Liver (tissue), 9 donors: ENCODE data around the gene RASGRF2. TPM values are rescaled to one million over a fixed set of nuclear protein-coding genes. Genes with fewer than 3 reads are reported as not detected.

Experiments used
- DNase-seq: peaks from one replicate; pipeline ENCODE4 v3.0.0-alpha.2; 2017; ENCODE audit warnings: low spot score
- H3K27ac ChIP-seq, 2 donors: one replicate each; pipeline ENCODE4 v1.7.0; 2013; ENCODE audit warnings: inconsistent platforms in 2 of 2, low read length in 2 of 2, control low read depth in 1 of 2, low read depth in 1 of 2, mild to moderate bottlenecking in 1 of 2
- H3K27me3 ChIP-seq, 4 donors: one replicate each; pipeline versions ENCODE4 v1.6.1 to v1.7.0; 2013; ENCODE audit warnings: low read length in 3 of 4, inconsistent platforms in 1 of 4, mild to moderate bottlenecking in 1 of 4, moderate library complexity in 1 of 4; ENCODE audit not compliant: control insufficient read depth in 4 of 4, insufficient read depth in 4 of 4
- H3K36me3 ChIP-seq, 4 donors: one replicate each; pipeline versions ENCODE4 v1.6.1 to v1.7.0; 2013; ENCODE audit warnings: low read length in 3 of 4, mild to moderate bottlenecking in 3 of 4, low read depth in 1 of 4, moderate library complexity in 1 of 4; ENCODE audit not compliant: control insufficient read depth in 4 of 4, insufficient read depth in 3 of 4
- H3K4me1 ChIP-seq, 4 donors: one replicate each; pipeline versions ENCODE4 v1.6.1 to v1.7.0; 2013; ENCODE audit warnings: low read length in 3 of 4, mild to moderate bottlenecking in 3 of 4, moderate library complexity in 1 of 4; ENCODE audit not compliant: control insufficient read depth in 4 of 4, insufficient read depth in 4 of 4
- H3K4me3 ChIP-seq, 3 donors: one replicate each; pipeline versions ENCODE4 v1.6.1 to v1.7.0; 2013; ENCODE audit warnings: low read length in 3 of 3, control low read depth in 1 of 3, low read depth in 1 of 3, mild to moderate bottlenecking in 1 of 3
- H3K9ac ChIP-seq, 2 donors: one replicate each; pipeline ENCODE4 v1.7.0; 2013; ENCODE audit warnings: low read length in 2 of 2, mild to moderate bottlenecking in 2 of 2, moderate library complexity in 2 of 2, control low read depth in 1 of 2, low read depth in 1 of 2
- H3K9me3 ChIP-seq, 4 donors: one replicate each; pipeline versions ENCODE4 v1.6.1 to v1.7.0; 2013; ENCODE audit warnings: low read length in 3 of 4; ENCODE audit not compliant: control insufficient read depth in 4 of 4
- ATF3 ChIP-seq: IDR thresholded peaks from 2 replicates; pipeline ENCODE4 v1.6.1; 2016; ENCODE audit warnings: antibody characterized with exemption
- CTCF ChIP-seq: fragments of 150-350 bp; IDR thresholded peaks from 2 replicates; pipeline ENCODE4 v1.5.1; 2017; ENCODE audit warnings: improper control_type of control experiment, low read depth, low read length; ENCODE audit not compliant: missing input control
- EGR1 ChIP-seq, 2 donors: IDR thresholded peaks; 2 replicates each; pipeline ENCODE4 v1.6.1; 2016 to 2018; ENCODE audit warnings: antibody characterized with exemption in 2 of 2, low read depth in 2 of 2
- FOXA1 ChIP-seq: IDR thresholded peaks from 2 replicates; pipeline ENCODE4 v1.6.1; 2016; ENCODE audit warnings: antibody characterized with exemption
- FOXA2 ChIP-seq: IDR thresholded peaks from 2 replicates; pipeline ENCODE4 v1.6.1; 2016; ENCODE audit warnings: antibody characterized with exemption
- GABPA ChIP-seq, 2 donors: IDR thresholded peaks in 1 of 2; conservative IDR thresholded peaks in 1 of 2; 2 replicates each; pipeline ENCODE4 v1.6.1; 2016; ENCODE audit warnings: antibody characterized with exemption in 2 of 2, mild to moderate bottlenecking in 1 of 2, moderate library complexity in 1 of 2
- HNF4A ChIP-seq, 2 donors: conservative IDR thresholded peaks; 2 replicates each; pipeline ENCODE4 v1.6.1; 2016; ENCODE audit warnings: antibody characterized with exemption in 2 of 2, mild to moderate bottlenecking in 2 of 2
- HNF4G ChIP-seq: IDR thresholded peaks from 2 replicates; pipeline ENCODE4 v1.6.1; 2016; ENCODE audit warnings: antibody characterized with exemption
- JUND ChIP-seq, 2 donors: IDR thresholded peaks; 2 replicates each; pipeline ENCODE4 v1.6.1; 2016; ENCODE audit warnings: antibody characterized with exemption in 2 of 2
- MAX ChIP-seq: IDR thresholded peaks from 2 replicates; pipeline ENCODE4 v1.6.1; 2016; ENCODE audit warnings: antibody characterized with exemption
- NR2F2 ChIP-seq: IDR thresholded peaks from 2 replicates; pipeline ENCODE4 v1.6.1; 2016; ENCODE audit warnings: antibody characterized with exemption
- RAD21 ChIP-seq, 2 donors: IDR thresholded peaks; 2 replicates each; pipeline ENCODE4 v1.6.1; 2016; ENCODE audit warnings: antibody characterized with exemption in 2 of 2, mild to moderate bottlenecking in 2 of 2
- REST ChIP-seq: IDR thresholded peaks from 2 replicates; pipeline ENCODE4 v1.6.1; 2016; ENCODE audit warnings: antibody characterized with exemption, mild to moderate bottlenecking
- RXRA ChIP-seq, 2 donors: IDR thresholded peaks; 2 replicates each; pipeline ENCODE4 v1.6.1; 2017 to 2018; ENCODE audit warnings: antibody characterized with exemption in 2 of 2, mild to moderate bottlenecking in 1 of 2
- SP1 ChIP-seq: IDR thresholded peaks from 2 replicates; pipeline ENCODE4 v1.6.1; 2018; ENCODE audit warnings: antibody characterized with exemption, mild to moderate bottlenecking
- TAF1 ChIP-seq: conservative IDR thresholded peaks from 2 replicates; pipeline ENCODE4 v1.6.1; 2016; ENCODE audit warnings: antibody characterized with exemption, mild to moderate bottlenecking
- YY1 ChIP-seq: IDR thresholded peaks from 2 replicates; pipeline ENCODE4 v1.6.1; 2016; ENCODE audit warnings: antibody characterized with exemption, mild to moderate bottlenecking
- ZBTB33 ChIP-seq: IDR thresholded peaks from 2 replicates; pipeline ENCODE4 v1.6.1; 2016; ENCODE audit warnings: antibody characterized with exemption
- WGBS: extraction: QIAGEN DNeasy Blood & Tissue Kit; methylation state at CpG from one replicate; pipeline ENCODE4 v1.1.7; 2013; 5-methylcytosine and 5-hydroxymethylcytosine counted together
- polyA plus RNA-seq, 2 donors: library from polyadenylated mRNA; stranded (reverse) in 1 of 2; unstranded in 1 of 2; fragments of 200-250 nt in 1 of 2; fragments of >200 nt in 1 of 2; fragmentation: Nextera tagmentation in 1 of 2; extraction: Ambion mirVana in 1 of 2; gene quantifications; one replicate each; pipeline versions ENCODE4 v1.2.1 to v1.2.3, GENCODE V29; 2013 to 2015
- total RNA-seq, 2 donors: library from RNA; depleted of rRNA; stranded (reverse); fragments of >200 nt; gene quantifications; one replicate each; pipeline ENCODE4 v1.2.3, GENCODE V29; 2014
- donor health status: healthy.
- donor health status: healthy.
- donor health status: healthy.
- donor health status: healthy.
- donor health status: healthy.

Gene RASGRF2
- total and polyA plus RNA-seq, 4 donors, result 0.12 to 3.3 (median 0.23) TPM

GRCh38 chr5:81209386-81209785, 249.2 kb downstream of the RASGRF2 start:
- H3K9ac ChIP-seq, result no peak overlapping the region
- no peaks in the 10 kb centered on the region for H3K36me3 ChIP-seq
- WGBS, result 96% methylated on average over 5 of the region's 5 CpGs
- no peak overlapping the region for H3K27ac ChIP-seq
- TF ChIP-seq FOXA2, result no peak
- no peak for TF ChIP-seq REST
- TF ChIP-seq ZBTB33, result no peak
- no peak for TF ChIP-seq SP1
- no peak for TF ChIP-seq NR2F2
- no peak for TF ChIP-seq CTCF
- no peak for DNase-seq
- peaks cover 0 to 4% (median 0%) of the 10 kb centered on the region in 4 donors for H3K4me1 ChIP-seq
- no peak overlapping the region for H3K4me3 ChIP-seq
- H3K27me3 ChIP-seq, result no peaks in the 10 kb centered on the region
- H3K9me3 ChIP-seq, result no peaks in the 10 kb centered on the region

GRCh38 chr5:81209869-81210493, 249.8 kb downstream of the RASGRF2 start:
- H3K9me3 ChIP-seq, result no peaks in the 10 kb centered on the region
- H3K27me3 ChIP-seq, result no peaks in the 10 kb centered on the region
- WGBS, result 95% methylated on average over 11 of the region's 11 CpGs
- DNase-seq, result no peak
- H3K9ac ChIP-seq, result no peak overlapping the region
- H3K4me3 ChIP-seq, result no peak overlapping the region
- H3K4me1 ChIP-seq, result peaks cover 0 to 4% (median 0%) of the 10 kb centered on the region in 4 donors
- H3K27ac ChIP-seq, result no peak overlapping the region
- no peaks in the 10 kb centered on the region for H3K36me3 ChIP-seq
- TF ChIP-seq JUND (IDR thresholded peaks at IDR 0.05) (no peak), YY1 (no peak), SP1 (no peak), RXRA (IDR thresholded peaks at IDR 0.05) (no peak), TAF1 (no peak), HNF4G (no peak), HNF4A (conservative IDR thresholded peaks at IDR 0.05) (no peak), MAX (no peak), REST (no peak), CTCF (no peak), EGR1 (IDR thresholded peaks at IDR 0.05; ENCODE audit: low read depth in 2 of 2) (no peak), NR2F2 (no peak), FOXA1 (no peak), ATF3 (no peak), FOXA2 (no peak), RAD21 (IDR thresholded peaks at IDR 0.05) (no peak), GABPA (IDR thresholded peaks at IDR 0.05 in 1 of 2, conservative IDR thresholded peaks at IDR 0.05 in 1 of 2) (no peak)
